ENCODE results near the gene SND1.

The SND1 gene

DNA sequence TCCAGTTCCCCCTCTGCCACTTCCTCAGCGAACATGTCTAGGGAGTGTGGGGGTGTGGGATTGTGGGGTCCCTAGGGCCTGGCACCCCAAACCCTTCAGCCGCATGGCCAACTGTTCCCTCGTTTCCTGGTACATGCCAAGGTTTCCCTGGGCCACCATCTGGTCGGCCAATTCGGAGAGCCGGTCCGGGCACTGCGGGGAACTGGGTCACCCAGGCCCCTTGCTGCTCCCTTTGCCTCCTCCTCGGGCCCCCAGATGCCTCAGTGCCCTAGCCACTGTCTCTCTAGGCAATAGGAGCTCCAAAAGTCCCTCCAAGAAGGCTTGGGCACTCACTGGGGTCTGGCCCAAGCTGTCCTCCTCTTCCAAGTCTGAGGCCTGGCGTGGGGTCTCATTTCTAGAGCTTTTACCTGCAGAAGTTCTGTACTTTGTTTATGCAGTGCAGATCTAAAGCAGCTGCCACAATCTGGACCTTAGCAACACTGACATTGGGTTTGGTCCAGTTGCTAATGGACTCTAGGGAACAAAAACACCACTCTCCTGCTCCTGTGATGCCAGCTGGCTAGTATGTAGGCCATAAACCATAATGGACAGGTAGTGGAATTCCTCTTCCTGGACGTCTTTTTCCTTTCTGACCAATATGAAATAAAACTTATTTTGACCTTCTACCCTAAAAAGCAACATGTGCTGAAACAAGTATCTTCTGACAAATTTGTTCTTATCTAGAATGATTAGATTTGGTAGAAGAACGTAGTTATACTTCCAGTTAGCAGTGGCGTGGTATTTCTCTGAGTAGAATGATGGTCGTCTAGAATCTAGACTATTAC lies 206.3 kb downstream of the SND1 start:
- TF ChIP-seq, protein P1, sequence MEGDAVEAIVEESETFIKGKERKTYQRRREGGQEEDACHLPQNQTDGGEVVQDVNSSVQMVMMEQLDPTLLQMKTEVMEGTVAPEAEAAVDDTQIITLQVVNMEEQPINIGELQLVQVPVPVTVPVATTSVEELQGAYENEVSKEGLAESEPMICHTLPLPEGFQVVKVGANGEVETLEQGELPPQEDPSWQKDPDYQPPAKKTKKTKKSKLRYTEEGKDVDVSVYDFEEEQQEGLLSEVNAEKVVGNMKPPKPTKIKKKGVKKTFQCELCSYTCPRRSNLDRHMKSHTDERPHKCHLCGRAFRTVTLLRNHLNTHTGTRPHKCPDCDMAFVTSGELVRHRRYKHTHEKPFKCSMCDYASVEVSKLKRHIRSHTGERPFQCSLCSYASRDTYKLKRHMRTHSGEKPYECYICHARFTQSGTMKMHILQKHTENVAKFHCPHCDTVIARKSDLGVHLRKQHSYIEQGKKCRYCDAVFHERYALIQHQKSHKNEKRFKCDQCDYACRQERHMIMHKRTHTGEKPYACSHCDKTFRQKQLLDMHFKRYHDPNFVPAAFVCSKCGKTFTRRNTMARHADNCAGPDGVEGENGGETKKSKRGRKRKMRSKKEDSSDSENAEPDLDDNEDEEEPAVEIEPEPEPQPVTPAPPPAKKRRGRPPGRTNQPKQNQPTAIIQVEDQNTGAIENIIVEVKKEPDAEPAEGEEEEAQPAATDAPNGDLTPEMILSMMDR (IDR thresholded peaks at IDR 0.05), result no peak

DNA sequence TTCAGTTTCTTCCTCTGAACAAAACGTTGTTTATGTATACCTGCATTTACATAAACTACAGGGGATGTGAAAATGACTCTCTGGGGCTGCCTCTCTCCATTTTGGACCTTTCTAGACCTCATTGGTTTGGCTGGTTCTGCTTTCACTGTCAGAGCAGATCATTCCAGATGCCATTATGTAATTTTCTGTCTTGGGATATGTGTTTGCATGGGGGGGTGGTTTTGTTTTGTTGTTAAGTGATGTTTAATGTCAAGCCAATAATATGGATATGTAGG lies 206.9 kb downstream of the SND1 start:
- TF ChIP-seq, protein P1 (IDR thresholded peaks at IDR 0.05), result no peak

DNA sequence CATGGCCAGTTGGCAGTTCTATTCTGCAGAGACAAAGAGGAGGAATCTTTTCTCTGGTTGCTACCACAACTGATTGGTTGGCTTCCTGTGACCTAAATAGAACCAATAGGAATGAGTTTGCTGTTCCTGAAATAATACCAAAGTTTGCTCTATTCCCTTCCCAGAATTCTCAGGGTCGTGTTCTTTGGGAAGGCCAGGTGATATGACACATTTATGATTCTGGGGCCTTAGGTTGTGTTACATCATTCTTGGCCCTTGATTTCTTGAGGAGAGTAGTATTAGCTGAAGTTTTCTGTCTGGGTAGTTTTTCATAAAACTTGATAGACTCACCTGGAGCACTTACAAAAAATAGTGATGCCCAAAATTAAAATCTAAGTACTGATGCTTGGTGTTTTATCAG lies 207.3 kb downstream of the SND1 start:
- TF ChIP-seq, protein P1 (IDR thresholded peaks at IDR 0.05), result no peak

DNA sequence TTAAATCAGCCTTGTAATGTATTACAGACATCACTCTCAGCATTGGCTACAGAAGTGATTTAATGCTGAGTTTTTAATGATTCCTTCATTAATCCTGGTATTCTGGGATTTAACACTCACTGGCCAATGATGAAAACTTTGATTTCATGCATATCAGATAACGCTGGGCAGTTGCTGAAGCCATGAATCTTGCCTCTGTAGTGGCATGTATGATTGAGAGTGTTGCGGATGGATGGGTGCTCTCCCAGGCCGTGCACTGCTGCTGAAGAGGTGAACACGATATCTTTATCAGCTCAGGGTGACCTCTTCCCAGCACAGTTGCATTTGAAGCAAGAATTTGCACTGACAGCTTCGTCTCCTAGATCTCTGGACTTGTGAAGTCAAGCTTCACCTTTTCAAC lies 210.5 kb downstream of the SND1 start:
- TF ChIP-seq, protein P1 (IDR thresholded peaks at IDR 0.05), result no peak

DNA sequence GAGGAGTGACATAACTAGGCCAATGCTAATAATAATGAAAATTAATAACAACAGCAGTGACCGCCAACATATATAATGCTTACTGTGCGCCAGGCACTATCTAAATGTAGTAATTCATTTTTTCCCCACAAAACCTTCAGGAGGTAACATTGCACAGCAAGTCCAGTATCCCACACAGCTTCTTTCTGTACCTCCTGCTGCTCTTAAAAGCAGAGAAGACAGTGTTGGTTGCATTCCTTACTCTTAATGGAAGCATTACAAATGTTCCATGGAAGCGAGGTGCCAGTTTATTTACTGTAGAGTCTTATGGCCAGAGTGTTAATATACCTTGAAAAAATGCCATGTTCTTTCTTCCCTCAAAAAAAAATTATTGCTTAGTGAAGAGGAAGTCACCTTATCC lies 211.1 kb downstream of the SND1 start:
- TF ChIP-seq, protein P1 (IDR thresholded peaks at IDR 0.05), result no peak

DNA sequence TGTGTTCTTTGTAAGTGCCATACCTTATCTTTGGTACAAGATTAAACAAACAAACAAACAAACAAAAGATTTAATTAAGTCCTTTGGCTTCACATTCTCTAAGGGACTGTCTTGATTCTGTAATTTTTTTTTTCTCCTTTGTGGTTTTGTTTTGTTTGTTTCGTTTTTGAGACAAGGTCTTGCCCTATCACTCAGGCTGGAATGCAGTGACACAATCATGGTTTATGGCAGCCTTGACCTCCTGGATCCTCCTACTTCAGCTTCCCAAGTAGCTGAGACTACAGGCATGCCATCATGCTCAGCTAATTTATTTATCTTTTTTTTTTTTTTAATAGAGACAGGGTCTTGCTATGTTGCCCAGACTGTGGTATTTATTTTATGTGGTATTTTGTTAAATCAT lies 213.5 kb downstream of the SND1 start:
- TF ChIP-seq, protein P1 (IDR thresholded peaks at IDR 0.05), result no peak

DNA sequence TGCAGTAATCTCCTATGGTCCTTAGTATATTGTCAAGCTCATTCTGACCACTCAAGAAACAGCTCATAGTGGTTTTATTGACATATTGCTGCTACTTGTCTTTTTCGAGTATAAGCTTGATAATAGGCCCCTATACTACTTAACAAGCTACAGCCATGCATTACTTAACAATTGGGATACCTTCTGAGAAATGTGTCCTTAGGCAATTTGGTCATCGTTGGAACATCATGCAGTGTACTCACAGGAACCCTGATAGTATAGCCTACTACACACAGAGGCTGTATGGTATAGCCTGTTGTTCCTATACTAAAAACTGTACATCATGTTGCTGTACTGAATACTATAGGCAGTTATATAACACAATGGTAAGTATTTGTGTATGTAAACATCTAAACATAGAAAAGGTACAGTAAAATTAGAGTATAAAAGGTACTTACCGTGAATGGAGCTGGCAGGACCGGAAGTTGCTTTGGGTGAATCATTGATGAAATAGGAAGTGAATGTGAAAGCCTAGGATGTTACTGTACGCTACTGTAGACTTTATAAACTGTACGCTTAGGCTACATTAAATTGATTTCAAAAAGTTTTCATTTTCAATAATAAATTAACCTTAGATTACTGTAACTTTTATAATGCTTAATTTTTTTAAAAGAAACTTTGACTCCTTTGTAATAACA lies 218.4 kb downstream of the SND1 start:
- TF ChIP-seq, protein P1 (IDR thresholded peaks at IDR 0.05), result no peak

Measured in LNCAP (cell line).